Muscle of arm (tissue), 12 donors: Measurements from ENCODE around the gene UBXN6. TPM values are rescaled to one million over a fixed set of nuclear protein-coding genes. Genes with fewer than 3 reads are reported as not detected.

Source experiments
- DNase-seq: peaks from one replicate; pipeline ENCODE4 v3.0.0-alpha.2; 2013
- polyA plus RNA-seq, 12 donors: library from polyadenylated mRNA; unstranded; fragments of 120-200 nt; gene quantifications; one replicate each; pipeline ENCODE4 v1.2.1, GENCODE V29; 2013; ENCODE audit not compliant: insufficient read length in 12 of 12

UBXN6 gene
- polyA plus RNA-seq, 12 donors: 66.8 to 148 (median 87.8) TPM; not detected in 1

DNA sequence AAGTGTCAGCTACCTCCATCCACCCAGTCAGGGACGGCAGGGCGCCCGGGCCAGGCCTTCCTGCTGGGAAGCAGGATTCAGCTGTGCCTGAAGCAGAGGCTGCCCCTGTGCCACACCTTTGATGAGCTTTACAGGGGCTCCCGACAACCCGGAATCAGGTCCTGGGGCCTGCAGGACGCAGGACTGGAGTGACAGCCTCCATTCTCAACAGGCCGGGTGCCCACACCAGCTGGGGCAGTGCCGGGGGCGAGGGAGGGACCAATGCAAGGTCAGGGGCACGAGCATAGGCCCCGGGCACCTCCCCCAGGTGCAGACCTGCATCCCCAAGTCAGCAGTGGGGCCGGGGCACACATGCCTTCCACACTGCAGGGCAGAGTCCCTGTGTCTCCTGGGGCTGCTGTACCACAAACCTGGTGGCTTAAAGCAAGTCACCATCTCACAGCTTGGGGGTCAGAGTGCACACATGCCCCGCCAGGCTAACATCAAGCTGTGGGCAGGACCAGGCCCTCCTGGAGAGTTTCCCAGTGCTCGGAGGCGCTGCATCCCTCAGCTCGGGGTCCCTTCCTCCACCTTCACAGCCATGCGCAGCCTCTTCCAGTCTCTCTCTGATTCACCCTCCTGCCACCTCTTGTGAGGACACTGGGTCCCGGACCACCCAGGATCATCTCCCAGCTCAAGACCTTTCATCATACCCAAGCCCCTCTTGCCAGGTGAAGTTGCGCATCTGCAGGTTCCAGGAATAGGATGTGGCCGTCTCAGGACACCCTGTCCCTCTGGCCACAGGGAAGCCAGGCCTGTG is 13.4 kb downstream of the UBXN6 start:
- no peak for DNase-seq

DNA sequence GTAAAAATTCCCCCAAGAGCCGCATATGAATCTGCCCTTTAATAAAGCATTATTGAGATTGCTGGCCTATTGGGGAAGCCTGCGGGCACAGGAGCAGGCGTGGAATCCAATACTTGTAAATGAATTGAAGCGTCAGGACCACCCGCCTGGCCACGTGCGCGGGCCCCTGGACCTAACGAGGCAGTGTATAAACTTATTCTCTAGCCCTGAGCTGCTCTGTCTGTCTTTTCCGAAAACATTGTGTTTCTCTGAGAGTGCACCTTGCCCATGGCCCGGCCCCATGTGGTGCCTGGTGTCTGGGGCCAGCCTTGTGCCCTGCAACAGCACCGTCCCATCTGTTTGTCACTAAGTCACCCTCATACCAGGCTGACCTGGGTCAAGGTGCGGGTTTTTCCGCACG is 14.4 kb downstream of the UBXN6 start:
- no peak for DNase-seq

GRCh38 chr19:4442819-4443146 is 14.8 kb downstream of the UBXN6 start:
- DNase-seq: no peak

DNA sequence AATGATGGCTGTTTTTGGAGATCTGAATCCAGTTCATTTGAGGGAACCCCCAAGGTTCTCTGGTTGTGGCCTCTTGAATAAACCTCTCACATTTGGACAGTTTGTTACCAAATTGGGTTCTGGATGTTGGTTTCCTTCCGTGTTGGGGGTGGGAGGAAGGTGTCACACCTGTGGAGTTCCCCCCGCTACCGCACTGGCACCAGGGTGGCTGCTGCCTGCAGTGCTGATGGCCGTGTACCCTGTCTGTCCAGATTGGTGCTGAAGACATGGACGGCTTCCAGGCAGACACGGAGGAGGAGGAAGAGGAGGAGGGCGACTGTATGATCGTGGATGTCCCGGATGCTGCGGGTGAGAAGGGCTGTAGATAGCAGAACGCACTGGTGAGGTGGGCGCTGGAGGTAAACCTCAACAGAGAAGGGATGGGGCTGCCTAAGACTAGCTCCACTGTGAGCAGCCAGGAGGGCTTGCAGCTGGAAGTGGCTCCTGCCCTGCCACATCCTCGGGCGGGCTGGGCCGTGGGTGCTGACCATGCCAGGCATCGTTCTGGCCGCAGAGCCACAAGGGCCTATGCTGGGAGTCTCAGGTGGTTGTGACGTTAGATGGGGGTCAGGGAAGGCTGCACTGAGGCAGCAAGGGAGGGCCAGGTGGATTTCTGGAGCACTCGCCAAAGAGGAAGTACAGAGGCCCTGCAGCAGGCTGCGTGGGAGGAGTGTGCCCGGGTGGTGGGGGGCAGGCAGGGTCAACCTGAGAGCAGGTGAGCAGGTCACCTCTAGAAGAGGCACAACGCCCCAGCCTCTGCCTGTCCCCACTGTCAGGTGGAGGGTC is 15.4 kb downstream of the UBXN6 start:
- no peak for DNase-seq

DNA sequence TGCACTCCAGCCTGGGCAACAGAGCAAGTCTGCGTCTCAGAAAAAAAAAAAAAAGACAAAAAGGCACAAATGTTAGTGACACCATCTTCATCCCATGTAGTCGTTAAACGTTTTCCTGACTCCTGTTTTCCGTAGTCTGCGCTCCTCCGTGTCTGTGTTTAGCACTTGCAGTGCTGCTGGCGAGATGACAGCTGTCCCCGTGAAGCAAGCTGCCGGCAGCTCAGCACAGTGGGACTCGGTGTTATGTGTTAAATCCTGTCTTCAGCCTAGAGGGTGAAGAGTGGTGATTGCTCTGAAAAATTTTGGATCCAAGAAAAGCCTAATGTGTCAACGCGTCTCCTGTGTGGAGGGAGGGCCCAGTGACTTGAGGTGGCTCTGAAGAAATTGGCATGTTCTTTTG is 18.4 kb downstream of the UBXN6 start:
- DNase-seq: no peak

GRCh38 chr19:4437103-4437502 is 20.5 kb downstream of the UBXN6 start:
- no peak for DNase-seq

DNA sequence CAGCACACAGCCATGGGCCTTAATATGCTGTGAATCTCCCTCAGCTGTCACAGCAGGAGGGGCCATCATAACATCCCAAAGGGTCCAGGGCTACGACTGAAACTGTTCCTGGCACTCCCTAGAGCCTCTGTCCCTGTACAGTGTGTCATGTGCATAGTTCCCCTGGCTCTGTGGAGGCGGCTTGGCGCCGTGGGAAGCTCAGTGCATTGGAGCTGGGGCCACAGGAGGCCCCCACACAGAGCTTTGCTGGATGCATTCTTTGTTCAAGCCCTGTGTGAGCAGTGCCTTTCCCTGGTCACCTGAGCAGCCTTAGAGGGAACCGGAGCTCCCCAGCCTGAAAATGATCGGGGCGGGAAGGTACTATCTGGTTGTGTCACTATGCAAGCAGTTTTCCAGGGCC is 21.4 kb downstream of the UBXN6 start:
- no peak for DNase-seq

- no peak for DNase-seq
Observed at GRCh38 chr19:4434391-4434790, 23.2 kb downstream of the UBXN6 start.

DNA sequence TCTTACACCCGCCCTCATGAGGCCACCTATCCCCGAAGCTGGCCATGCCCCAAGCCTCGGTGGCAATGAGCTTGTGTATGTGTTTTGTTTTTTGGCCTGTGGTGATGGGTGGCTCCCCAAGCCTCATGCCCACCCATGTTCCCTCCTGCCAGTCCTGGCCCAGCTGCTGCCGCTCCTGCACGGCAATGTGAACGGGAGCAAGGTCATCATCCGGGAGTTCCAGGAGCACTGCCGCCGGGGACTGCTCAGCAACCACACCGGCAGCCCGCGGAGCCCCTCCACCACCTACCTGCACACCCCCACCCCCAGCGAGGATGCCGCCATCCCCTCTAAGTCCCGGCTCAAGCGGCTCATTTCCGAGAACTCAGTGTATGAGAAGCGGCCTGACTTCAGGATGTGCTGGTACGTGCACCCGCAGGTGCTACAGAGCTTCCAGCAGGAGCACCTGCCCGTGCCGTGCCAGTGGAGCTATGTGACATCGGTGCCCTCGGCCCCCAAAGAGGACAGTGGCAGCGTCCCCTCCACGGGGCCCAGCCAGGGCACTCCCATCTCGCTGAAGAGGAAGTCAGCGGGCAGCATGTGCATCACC is 24.6 kb downstream of the UBXN6 start:
- DNase-seq: no peak

DNA sequence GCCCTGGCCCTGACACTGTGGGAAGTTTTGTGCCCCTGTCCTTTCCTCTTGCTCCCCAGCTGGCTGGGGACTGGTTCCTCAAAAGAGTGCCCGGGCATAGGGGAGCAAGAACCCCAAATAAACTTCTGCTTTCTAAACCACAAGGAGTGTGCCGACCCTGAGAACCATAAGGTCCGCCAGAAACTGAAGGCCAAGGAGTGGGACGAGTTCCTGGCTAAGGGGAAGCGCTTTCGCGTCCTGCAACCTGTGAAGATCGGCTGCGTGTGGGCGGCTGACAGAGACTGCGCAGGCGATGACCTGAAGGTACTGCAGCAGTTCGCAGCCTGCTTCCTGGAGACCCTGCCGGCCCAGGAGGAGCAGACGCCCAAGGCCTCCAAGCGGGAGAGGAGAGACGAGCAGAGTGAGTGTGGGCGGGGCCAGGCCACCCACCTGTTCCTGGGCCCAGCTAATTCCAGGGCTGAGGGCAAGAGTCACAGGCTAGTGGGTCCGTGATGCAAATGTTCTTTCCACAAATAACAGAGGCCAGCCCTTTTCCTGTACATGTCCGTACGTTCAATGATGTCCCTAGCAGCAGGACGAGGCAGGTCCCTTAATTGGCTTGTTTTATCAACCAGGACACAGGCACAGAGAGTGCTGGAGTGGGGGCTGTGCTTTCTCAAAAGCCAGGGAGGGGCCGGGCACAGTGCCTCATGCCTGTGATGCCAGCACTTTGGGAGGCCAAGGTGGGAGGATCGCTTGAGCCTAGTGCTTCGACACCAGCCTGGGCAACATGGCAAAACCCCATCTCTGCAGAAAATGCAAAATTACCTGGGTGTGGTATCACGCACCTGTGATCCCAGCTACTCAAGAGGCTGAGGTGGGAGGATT is 25.6 kb downstream of the UBXN6 start:
- no peak for DNase-seq

DNA sequence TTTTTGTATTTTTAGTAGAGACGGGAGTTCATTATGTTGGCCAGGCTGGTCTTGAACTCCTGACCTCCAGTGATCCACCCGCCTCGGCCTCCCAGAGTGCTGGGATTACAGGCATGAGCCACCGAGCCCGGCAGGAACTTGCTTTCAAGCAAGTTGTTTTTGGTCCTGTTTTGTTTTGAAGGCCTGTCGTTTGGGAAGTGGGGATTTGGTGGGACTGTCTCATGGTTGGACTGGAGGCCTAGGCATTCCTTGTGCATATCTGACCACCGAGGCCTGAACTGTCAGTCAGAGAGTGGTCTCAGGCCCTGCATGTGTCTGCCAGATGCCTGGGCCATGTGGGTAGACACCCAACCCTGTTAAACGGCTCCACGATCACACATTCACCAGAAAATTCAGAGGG is 26.3 kb downstream of the UBXN6 start:
- no peak for DNase-seq

DNA sequence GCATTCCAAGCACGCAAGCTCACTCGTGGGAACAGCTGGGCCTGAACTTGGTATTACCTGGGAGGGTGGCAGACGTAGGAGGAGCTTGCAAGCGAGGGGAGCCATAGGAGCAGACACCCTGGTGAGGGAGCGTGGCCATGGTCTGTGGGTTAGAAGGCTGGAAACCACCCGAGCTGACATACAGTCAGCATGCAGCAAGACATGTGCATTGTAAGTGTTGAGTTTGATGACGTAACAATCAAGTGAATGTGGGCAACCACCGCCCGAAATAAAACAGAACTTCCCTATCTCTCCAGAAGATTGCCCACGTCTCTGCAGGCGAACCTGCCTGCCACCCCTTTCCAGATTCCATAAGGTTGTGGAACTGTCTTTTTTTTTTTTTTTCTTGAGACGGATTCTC is 26.8 kb downstream of the UBXN6 start:
- no peak for DNase-seq

- no peak for DNase-seq
Observed at GRCh38 chr19:4429771-4430171, 27.8 kb downstream of the UBXN6 start.

DNA sequence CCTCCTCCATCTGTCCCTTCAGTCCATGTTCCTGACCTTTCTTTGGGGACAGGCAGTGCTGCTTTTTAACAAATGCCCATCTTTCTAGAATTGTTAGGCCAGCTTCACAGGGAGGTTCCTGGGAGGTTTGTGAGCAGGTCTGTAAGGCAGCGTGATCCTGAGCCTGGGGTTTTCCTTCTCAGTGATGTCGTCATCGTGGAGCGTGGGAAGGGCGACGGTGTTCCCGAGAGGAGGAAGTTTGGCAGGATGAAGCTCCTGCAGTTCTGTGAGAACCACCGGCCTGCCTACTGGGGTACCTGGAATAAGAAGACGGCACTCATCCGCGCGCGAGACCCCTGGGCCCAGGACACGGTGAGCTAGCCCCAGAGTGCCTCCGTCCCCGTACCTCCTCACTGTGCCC is 28.3 kb downstream of the UBXN6 start:
- DNase-seq: no peak

DNA sequence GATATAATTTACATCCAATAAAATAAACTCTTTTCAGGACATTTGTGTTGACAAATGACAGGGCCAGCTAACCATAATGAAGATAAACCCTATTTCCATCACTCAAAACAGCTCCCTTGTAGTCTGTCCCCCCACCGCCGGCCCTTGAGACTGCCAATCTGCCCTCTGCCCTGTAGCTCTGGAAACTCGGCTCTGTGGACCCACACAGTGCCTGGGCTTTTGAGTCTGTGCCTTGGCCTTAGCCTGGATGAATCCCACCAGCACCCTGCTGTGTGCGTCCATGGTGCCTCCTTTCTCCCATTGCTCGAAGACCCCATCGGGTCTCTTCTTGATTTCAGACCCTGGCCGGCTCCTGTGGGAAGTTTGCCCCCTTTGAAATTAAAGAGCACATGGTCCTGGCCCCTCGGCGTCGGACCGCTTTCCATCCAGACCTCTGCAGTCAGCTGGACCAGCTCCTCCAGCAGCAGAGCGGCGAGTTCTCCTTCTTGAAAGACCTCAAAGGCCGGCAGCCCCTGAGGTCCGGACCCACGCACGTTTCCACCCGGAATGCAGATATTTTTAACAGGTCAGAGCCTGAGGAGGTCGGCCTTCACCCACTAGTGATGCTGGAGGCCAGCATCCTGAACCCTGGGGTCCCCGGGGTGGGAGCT is 29.1 kb downstream of the UBXN6 start:
- no peak for DNase-seq

DNA sequence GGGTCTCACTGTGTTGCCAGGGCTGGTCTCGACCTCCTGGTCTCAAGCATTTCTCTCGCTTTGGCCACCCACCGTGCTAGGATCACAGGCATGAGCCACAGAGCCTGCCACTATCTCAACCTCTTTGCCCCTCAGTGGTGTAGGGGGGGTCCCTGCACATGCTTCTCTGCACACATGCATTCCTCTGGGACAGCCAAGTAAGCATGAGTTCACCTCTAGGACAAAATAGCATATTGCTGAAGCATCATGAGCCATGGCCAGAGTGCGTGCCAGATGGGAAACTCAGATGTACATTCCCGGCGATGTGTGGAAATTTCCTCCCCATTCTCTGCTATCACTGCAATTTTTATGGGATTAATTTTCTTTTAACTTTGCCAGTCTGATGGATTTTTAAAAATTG is 32.1 kb downstream of the UBXN6 start:
- no peak for DNase-seq

DNA sequence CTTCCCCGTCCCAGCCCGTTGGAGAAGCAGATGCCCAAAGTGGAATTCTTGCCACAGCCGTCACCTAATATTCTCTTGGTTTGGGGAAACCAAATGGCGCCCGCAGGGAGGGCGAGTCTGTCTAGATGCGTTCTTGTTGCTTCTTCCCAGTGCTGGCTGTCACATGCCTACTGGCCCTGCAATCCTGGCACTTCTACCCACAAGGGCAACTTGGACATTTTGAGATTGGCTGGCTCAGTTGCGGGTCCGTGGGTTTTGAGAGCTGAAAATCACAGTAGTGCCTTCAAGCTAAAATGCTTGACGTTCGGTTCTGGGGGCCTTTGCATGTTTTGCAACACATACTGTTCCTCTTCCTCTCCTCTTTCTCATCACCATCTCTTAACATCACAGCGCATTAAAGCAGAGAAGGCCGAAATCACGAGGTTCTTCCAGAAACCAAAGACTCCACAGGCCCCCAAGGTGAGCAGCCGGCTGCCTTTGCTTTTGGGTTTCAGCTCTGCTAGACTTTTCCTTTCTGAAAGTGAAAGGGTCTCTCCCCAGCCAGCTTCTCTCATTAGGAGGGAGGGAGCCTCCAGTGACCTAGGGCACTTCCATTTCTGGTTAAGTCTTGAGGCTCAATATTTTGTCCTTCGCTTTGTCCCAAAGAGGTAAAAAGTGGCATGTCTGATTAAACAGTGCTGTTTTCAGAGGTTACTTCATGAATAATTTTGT is 34.0 kb downstream of the UBXN6 start:
- DNase-seq: no peak

- no peak for DNase-seq
Observed at GRCh38 chr19:4416268-4416667, 41.3 kb downstream of the UBXN6 start.

DNA sequence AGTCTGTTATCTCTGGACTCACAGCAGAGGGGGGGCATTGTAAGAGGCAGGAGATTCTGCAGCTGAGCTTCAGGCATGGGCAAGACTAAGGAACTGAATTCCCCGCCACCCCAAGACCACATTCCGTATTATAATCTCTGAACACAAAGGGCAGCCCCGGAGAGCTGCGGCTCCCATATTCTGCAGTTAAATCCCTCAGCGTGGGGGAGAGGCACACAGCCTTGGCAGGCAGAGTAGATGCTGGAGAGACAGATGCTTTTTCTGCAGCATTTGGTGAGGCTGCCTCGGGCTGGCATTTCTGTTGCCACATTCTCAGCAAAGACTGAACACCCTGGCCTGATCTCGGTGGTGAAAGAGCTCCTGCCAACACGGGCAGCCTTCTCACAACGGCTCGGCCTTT is 42.2 kb downstream of the UBXN6 start:
- DNase-seq: no peak

GRCh38 chr19:4414800-4415321 is 42.7 kb downstream of the UBXN6 start:
- no peak for DNase-seq
